Left lobe of liver (tissue), 2 donors: ENCODE measurements around the gene PRKN. TPM values are rescaled to one million over a fixed set of nuclear protein-coding genes. Genes with fewer than 3 reads are reported as not detected.

ENCODE experiments used
- ATAC-seq: fragments of 200-7000 bp; cut with Tn5 transposase; one replicate; pipeline ENCODE4 v1.9.1; 2020; ENCODE audit warnings: mild to moderate bottlenecking, moderate library complexity
- DNase-seq: peaks from one replicate; pipeline ENCODE4 v3.0.0-alpha.2; 2020; ENCODE audit warnings: low spot score
- total RNA-seq: library from RNA; stranded (reverse); gene quantifications from one replicate; pipeline ENCODE4 v1.2.1, GENCODE V29; 2021
- donor health status: DM: no; HTN: no; CAD: no; lungs with moderate emphysema.
- donor health status: DM: no; HTN: yes; CAD: no.

Gene PRKN
- total RNA-seq, 1 donor from 2014 or later, result 1.2 TPM

- DNase-seq (no peak), ATAC-seq (no peak)
Observed at GRCh38 chr6:161417717-161418462, 1309.7 kb downstream of the PRKN start.

- ATAC-seq (no peak), DNase-seq (no peak)
Observed at GRCh38 chr6:161415302-161415855, 1312.2 kb downstream of the PRKN start.

GRCh38 chr6:161414707-161415106 is 1312.9 kb downstream of the PRKN start:
- ATAC-seq (no peak), DNase-seq (no peak)

- ATAC-seq, result peak; percentile 89
- DNase-seq, result peak; percentile 64
Observed at GRCh38 chr6:161414180-161414579, 1313.4 kb downstream of the PRKN start.

GRCh38 chr6:161413355-161413771 is 1314.2 kb downstream of the PRKN start:
- no peak for ATAC-seq
- DNase-seq, result no peak

GRCh38 chr6:161412795-161413194 is 1314.8 kb downstream of the PRKN start:
- DNase-seq (no peak), ATAC-seq (no peak)

- ATAC-seq, result no peak
- no peak for DNase-seq
Observed at GRCh38 chr6:161411265-161411944, 1316.2 kb downstream of the PRKN start.

- ATAC-seq, result no peak
Observed at GRCh38 chr6:161410736-161411135, 1316.8 kb downstream of the PRKN start.

GRCh38 chr6:161410076-161410475 is 1317.5 kb downstream of the PRKN start:
- DNase-seq (no peak), ATAC-seq (no peak)

More at GRCh38 chr6:161410736-161411135, 1316.8 kb downstream of the PRKN start:
- no peak for DNase-seq

- ATAC-seq, result no peak
- DNase-seq, result no peak
Observed at GRCh38 chr6:161409353-161409752, 1318.2 kb downstream of the PRKN start.

GRCh38 chr6:161408041-161408440 is 1319.5 kb downstream of the PRKN start:
- ATAC-seq (no peak), DNase-seq (no peak)

GRCh38 chr6:161407581-161407980 is 1320.0 kb downstream of the PRKN start:
- no peak for ATAC-seq

GRCh38 chr6:161407115-161407514 is 1320.5 kb downstream of the PRKN start:
- DNase-seq (no peak), ATAC-seq (no peak)

More at GRCh38 chr6:161407581-161407980, 1320.0 kb downstream of the PRKN start:
- DNase-seq, result no peak

GRCh38 chr6:161406646-161407045 is 1320.9 kb downstream of the PRKN start:
- ATAC-seq (no peak), DNase-seq (no peak)

GRCh38 chr6:161405418-161405817 is 1322.1 kb downstream of the PRKN start:
- ATAC-seq, result no peak
- DNase-seq, result no peak

- ATAC-seq, result no peak
- no peak for DNase-seq
Observed at GRCh38 chr6:161403717-161404116, 1323.8 kb downstream of the PRKN start.

- ATAC-seq (no peak), DNase-seq (no peak)
Observed at GRCh38 chr6:161401587-161402309, 1325.8 kb downstream of the PRKN start.

GRCh38 chr6:161400671-161401070 is 1326.9 kb downstream of the PRKN start:
- ATAC-seq, result no peak

GRCh38 chr6:161396539-161396938 is 1331.0 kb downstream of the PRKN start:
- DNase-seq (no peak), ATAC-seq (no peak)

More at GRCh38 chr6:161400671-161401070, 1326.9 kb downstream of the PRKN start:
- no peak for DNase-seq

- ATAC-seq, result no peak
- no peak for DNase-seq
Observed at GRCh38 chr6:161395716-161396231, 1331.8 kb downstream of the PRKN start.

- DNase-seq, result no peak
- ATAC-seq, result no peak
Observed at GRCh38 chr6:161394437-161394836, 1333.1 kb downstream of the PRKN start.
